Measurements from ENCODE around the gene KIFC1. TPM values are rescaled to one million over a fixed set of nuclear protein-coding genes. Genes with fewer than 3 reads are reported as not detected.

The KIFC1 gene
- total RNA-seq, 1 experiment from 2014 or later: 73.8 TPM

GRCh38 chr6:33427585-33428223 lies 36.1 kb downstream of the KIFC1 start:
- peak overlapping the region; percentile 83 to 87 for H3K4me3 Mint-ChIP-seq
- peaks cover 11% of the 10 kb centered on the region; the same call in 1 of the 2 replicates for H3K79me2 ChIP-seq (ENCODE audit: insufficient read depth, low read length)
- H4K91ac ChIP-seq (ENCODE audit: insufficient read length, low read depth, low read length): no peak overlapping the region
- WGBS (ENCODE audit: extremely low coverage, insufficient read length, low lambda C conversion rate): no CpG with 5 or more reads among the region's 79 CpGs
- peak overlapping the region in 1 of 3 experiments; percentile 37; a peak in 3 of 7 replicates for H3K27ac Mint-ChIP-seq
- H3K9me3 Mint-ChIP-seq: no peaks in the 10 kb centered on the region; a peak in 1 of 5 replicates
- H3K14ac ChIP-seq (ENCODE audit: insufficient read depth, low read length): no peak overlapping the region
- no peak overlapping the region for H4K8ac ChIP-seq (replicated peaks; ENCODE audit: insufficient read length, low read depth, low read length)
- H2BK12ac ChIP-seq (ENCODE audit: insufficient read length, low read depth, low read length): no peak overlapping the region
- H2BK5ac ChIP-seq (ENCODE audit: insufficient read length, low read length): no peak overlapping the region
- no peaks in the 10 kb centered on the region for H3K27me3 ChIP-seq (ENCODE audit: insufficient read depth, low read length)
- H3K23me2 ChIP-seq (ENCODE audit: insufficient read length, low read depth, low read length, poor library complexity, severe bottlenecking): peaks cover 25% of the 10 kb centered on the region
- peaks cover 15% of the 10 kb centered on the region for H3K4me1 ChIP-seq (ENCODE audit: insufficient read depth, low read length)
- no peak overlapping the region for H2BK120ac ChIP-seq (ENCODE audit: low read depth, low read length, poor library complexity, severe bottlenecking)
- no peak overlapping the region for H3K23ac ChIP-seq (ENCODE audit: insufficient read length, low read depth, low read length)
- H2BK20ac ChIP-seq (ENCODE audit: low read depth, low read length, poor library complexity, severe bottlenecking): no peak overlapping the region
- H4K5ac ChIP-seq (ENCODE audit: insufficient read length, low read depth, low read length): no peak overlapping the region
- H3K36me3 Mint-ChIP-seq (ENCODE audit: insufficient read depth in 1 of 3, low read depth in 3 of 3): peaks cover 20 to 23% (median 22%) of the 10 kb centered on the region in 3 experiments
- H3K4me2 ChIP-seq (ENCODE audit: insufficient read depth, insufficient read length, low read length): peak overlapping the region; percentile 89
- no peak overlapping the region for H2BK15ac ChIP-seq (ENCODE audit: low read depth, low read length)
- H3K4ac ChIP-seq (ENCODE audit: low read depth, low read length): no peak overlapping the region
- H2AK5ac ChIP-seq (ENCODE audit: insufficient read length, low read length): no peak overlapping the region
- H4K20me1 ChIP-seq (ENCODE audit: control insufficient read depth, insufficient read depth, insufficient read length): no peaks in the 10 kb centered on the region
- peaks cover 3% of the 10 kb centered on the region for H3K79me1 ChIP-seq (ENCODE audit: insufficient read depth, low read depth, low read length, poor library complexity, severe bottlenecking)
- no peak overlapping the region for H3K27ac ChIP-seq (ENCODE audit: insufficient read length, low read depth, low read length)
- H3K56ac ChIP-seq (ENCODE audit: insufficient read length, low read depth, low read length): no peak overlapping the region
- H3K9ac ChIP-seq (ENCODE audit: extremely low read depth, insufficient read length, low read length): no peak overlapping the region
- no peak overlapping the region for H2AFZ ChIP-seq (ENCODE audit: low read length)
- no peak overlapping the region for H3K18ac ChIP-seq (ENCODE audit: insufficient read length, low read depth, low read length)
- peaks cover 78 to 81% of the 10 kb centered on the region in 2 experiments for H3K4me1 Mint-ChIP-seq
- no peak overlapping the region for H3T11ph ChIP-seq (ENCODE audit: low read length)
- no peaks in the 10 kb centered on the region for H3K9me3 ChIP-seq (ENCODE audit: control insufficient read depth, low read depth, low read length)
- peak; percentile 38 for DNase-seq
- peak; percentile 21; the same call in 1 of the 3 replicates for TF ChIP-seq CTCF (conservative IDR thresholded peaks at IDR 0.05)
- no peaks in the 10 kb centered on the region for H3K27me3 Mint-ChIP-seq (ENCODE audit: low read depth)
